DMS53 treated with DMSO at 0.1 percent for 48 hours (cell line): ENCODE results near the gene ETFA.
A peak's percentile ranks its signal among the peaks of the same experiment; 100 is the strongest.

Source experiments
- DNase-seq: peaks from one replicate; lab custom pipeline; 2025; ENCODE audit not compliant: unreplicated experiment; lab: John Stamatoyannopoulos, UW

Gene ETFA

DNA sequence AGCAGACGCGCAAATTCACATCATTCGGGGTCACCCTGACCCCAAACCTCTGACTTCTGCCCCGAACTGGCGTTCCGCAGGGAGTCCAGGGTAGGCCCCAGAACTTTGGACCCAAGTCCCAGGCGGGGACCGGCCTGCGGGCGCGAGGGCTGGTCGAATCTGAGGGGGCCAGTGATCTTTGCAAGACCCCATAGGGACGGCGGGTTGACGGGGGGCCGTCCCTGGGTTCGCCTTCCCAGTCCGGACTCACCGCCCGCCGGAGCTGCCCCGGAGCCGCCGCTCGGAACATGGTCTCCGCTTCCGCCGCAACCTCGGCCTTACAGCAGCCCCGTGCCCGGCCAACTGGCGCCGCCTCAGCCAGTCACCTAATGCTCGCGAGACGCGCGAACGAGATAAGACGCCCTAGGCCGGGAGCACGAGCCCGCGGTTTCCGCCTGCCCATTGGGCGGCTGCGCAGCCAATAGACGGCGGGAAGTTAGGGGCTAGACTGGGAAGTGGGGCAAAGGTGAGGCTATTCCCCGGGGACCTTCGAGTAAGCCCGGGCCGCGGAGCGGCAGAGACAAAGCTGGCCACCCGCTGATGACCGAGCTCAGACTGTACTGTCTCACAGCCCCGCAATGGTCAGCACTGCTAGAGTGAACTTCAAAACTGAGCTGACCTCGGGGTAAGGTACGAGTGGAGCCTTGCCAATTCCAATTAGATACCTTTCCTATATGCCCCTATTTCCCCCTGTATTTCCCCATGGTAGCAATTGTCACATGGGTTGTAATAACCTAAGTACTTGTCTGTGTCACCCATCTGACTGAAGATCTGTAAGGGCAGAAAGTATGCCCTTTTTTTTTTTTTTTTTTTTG, at the start of gene ETFA:
Gene ETFA, minus strand, starts transcription at position 370 of the 854 bp plus-strand sequence. Its CDS starts 81 bp downstream, at position 289.
- peak; percentile 77 for DNase-seq

DNA sequence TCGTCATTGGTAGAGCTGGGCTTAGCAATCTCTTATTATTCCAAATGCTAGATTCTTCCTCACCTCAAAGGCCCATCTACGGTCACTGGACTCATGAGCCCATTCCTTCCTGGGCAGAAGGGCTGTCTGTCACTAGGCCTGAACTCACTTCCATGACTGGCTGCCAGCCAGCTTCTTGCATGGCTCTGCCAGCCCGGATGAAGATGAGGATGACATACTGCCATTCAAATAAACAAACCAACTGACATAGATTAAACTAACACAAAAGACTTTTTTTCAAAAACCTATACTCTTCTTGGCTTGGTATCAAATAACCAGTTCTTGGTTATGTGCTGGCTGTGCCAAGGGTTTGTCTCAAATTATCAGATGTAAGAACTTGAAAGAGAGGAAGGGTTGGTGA, 49.1 kb upstream of the ETFA start:
- no peak for DNase-seq

DNA sequence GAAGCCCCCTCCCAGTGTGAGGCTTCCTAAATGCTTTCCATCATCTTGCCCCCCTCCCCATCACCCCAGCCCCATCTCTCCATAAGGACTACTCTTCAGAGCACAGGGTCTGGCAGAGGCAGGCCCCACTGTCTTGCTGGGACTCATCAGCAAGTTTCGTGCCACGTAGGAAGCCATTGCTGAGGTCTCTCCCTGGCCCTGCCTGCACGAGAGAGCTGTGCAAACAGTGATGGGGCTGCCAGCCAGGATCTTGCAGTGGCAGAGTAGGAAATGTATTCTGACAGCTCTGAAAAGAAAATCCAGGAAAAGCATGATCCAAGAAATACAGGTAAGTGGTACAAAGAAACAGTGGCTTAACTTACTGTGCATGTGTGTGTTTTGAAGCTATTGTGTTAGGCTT, 47.9 kb upstream of the ETFA start:
- DNase-seq, result no peak

DNA sequence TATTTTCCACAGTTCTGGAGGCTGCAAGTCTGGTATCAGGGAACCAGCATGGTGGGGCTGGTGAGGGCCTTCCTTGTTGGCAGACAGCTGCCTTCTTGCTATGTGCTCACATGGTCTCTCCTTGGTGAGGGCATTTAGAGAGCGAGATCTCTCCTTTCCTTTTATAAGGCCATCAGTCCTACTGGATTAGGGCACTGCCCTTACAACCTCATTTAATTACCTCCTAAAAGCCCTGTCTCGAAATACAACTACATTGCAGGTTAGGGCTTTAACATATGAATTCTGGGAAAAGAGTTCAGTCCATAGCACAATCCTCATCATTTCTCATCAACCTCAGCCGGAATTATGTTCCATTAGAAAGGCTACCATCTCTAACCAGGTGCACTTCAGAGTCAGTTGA, 47.2 kb upstream of the ETFA start:
- no peak for DNase-seq

DNA sequence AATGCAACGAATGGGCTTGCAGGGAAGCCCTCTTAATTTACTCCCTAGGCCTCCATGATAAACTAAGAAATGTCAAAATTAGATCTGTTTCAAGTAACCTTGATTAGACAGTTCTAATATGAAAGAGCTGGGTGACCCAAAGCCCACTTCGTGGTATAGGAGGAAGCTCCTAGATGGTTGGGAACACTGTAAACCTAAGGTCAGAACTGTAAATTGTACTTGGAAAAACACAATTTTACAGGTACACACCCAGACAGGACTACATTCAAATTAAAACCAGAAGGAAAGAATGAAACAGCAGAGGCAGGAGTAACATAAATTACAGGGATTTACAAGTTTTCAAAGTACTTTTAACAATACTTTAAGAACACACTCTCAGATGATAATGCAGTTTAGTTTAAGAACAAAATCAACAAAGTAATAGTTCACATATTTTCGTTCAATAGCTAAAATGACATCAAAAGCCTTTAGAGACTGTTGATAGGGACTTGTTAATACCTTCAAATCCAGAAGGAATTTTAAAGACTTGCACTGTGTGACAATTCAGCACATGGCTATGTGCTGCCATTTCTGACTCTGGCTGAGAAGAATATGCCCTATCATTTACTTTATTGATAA, 43.7 kb upstream of the ETFA start:
- no peak for DNase-seq

DNA sequence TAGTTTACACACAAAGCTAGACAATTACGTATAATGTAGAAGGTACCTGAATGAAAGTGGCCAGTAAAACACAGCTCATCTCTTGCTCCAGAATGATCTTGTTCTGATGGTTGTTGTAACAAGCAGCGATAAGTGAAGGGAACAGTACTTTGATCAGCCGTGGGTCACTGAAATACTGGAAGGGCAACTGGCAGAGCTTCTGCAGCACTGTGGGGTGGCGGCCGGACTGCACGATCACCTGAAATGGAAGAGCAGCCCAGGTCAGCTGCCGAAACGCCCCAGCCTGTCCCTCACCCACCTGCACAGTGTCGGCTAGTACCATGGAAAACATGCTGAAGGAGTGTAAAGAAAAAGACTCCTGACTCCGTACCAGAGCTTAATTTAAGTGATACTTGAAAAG, 42.6 kb upstream of the ETFA start:
- no peak for DNase-seq

DNA sequence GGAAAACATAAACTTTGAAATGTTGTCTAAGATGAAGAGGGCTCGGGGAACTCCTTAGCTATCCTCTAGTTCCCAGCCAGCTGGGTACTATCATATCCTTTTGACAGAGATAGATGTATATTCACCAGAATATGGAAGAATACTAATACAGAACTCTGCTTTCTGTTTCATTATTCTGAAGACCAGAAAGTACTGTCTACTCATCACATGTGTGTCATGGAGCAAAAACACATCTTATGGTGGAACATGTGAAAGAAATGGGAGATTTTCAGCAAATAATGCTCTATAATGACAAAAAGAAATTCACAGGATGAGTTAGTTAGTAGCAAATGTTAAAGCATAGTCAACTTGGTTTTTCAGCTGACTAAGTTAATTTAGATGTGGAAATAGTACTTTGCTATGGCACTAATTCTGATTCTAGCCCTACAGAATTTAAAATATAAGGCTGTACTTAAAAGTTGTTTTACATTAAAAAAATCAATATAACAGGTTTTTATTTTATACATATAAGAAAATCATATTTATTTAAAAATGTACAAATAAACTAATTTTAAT, 41.8 kb upstream of the ETFA start:
- DNase-seq, result no peak

DNA sequence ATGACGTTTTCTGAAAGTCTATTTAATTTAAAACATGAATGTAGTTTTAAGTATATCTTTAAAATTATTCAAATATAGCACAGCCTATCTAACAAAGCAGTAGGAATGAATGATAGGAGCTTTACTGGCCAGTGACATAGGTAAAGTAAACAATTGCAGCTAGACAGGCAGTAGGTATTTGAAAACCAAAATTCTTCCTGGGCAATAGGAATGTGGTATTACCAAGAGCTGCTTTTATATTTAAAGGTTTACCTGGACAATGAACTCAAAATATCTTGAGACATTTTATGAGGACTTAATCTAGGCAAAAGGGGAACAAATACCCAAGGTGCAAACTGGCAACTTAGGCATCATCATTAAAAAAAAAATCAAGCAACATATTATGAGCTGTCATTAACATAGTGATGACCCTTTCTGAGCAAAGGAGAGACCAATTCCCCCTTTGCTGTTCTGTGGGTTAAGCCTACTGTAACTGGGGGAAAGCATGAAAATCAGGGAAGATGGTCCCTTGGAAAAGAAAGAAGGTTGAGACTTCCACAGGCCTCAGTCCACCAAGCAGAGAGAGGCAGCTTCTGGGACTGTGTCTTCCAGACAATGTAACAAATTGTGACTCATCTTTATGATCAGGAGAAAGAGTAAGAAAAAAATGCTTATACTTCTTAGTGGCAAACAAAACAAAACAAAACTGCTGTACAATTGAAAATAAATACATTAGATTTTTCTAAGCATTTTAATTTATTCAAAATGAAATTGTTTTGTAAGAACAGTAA, 38.2 kb upstream of the ETFA start:
- no peak for DNase-seq

DNA sequence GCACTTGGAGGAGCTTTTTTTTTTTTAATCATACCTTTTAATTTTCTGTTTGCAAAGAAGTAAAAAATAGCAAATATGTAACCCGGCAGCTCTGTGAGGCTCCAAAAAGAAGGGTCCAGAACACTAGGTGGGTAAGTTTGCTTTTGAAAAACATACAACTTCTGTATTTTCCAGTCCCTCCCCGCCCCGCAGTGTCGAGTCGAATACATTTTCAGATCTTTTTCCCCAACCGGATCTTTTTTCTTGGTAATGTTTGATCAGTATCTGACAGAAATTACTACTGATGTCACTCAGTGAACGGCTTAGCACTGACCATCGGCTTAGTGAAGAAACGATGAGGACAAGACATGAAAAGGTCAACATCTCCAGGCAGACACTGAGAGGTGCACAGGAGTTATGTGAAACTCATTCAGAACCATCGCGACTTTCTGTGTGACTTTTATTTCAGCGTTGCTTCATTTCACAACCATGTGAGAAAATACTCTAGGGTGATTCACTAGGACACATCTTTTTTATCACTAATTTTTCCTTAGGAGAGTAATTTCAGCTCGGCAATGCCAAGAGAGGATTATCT, 36.3 kb upstream of the ETFA start:
- DNase-seq, result no peak

DNA sequence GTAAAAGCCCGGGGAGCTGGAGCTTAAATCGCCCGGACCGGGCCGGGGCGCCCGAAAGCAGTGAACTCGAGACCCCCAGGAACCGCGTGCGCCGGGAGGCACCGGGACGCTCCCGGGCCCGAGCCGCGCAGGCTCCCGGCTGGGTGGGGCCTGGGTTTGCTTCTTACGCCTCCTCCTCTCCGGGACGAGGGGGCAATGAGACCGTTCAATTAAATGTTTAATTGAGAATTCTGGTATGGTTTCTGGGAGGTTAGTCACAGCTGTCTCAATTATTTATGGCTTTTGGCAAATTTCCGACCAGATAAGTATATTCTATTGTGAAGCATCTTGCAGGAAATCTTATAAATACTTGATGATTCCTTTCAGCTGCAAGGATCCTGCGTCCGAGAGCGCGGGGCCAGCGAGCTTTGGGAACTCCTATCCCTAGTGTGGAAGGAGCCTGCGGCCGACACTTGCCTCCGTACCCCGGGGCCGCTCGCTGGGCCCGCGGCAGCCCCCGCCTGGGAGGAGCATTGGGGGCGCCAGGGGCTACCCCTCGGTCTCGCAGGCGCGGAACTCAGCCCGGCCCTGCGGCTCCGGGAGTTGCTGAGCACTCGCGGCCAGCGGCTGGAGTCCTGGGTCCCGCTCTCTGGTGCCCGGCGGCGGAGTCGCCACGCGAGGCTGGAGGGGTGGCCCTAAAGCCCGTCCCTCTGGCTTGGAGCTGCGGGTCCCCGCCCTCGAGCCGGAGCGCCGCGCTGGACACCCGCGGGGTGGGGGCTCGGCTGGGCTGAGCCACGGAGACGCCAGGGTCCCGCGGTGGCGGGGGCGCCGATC, 35.6 kb upstream of the ETFA start:
- DNase-seq, result no peak

DNA sequence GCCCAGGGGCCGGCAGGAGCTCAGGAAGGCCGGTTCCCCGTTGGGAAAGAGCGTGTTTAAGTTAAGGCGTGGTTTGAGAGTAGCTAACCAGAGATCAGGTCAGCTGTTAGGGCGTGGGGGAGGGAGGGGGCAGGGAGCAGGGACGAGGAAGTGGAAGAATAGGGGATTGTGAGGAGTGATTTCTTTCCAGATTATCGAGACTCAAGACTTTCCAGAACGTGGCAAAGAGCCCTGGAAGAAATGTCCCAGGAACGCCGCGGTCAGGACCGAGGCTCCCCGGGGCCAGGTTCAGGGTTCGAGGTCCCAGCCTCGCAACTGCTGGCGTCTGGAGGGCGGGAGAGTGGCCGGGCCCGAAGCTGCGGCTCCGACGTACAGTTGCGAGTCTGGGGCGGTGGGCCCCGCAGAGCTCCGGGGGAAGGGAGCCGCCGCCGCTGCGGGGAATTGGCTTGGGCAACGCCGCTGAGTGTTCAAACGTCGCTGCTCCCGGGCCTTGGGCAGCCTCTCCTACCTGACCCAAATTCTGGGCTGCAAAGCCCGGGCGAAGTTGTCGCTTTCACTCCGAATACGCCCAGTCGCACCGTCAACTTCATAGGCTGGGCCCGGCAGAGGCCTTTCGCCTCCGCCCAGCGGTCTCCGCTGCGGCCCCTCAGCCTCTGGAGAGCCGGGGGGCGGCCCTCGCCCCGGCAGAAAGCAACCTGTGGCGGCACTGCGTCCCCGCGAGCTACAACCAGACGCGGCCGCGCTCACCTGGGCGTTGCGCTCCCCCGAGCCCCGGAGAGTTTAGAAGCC, 34.8 kb upstream of the ETFA start:
- no peak for DNase-seq

DNA sequence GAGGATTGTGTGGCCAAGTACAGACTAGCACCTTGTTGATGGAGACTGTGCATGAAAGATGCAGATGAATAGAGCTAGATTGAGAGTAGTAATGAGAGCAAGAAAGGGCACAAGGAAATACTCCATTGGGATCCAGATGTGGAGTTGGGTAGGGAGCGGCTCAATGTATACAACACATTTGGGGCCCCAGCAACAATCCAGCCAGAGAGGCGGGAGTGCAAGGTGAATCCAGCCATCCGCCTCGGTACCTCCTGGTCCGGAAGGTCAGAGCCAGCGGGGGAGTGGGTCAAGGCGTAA, 34.3 kb upstream of the ETFA start:
- DNase-seq, result no peak

DNA sequence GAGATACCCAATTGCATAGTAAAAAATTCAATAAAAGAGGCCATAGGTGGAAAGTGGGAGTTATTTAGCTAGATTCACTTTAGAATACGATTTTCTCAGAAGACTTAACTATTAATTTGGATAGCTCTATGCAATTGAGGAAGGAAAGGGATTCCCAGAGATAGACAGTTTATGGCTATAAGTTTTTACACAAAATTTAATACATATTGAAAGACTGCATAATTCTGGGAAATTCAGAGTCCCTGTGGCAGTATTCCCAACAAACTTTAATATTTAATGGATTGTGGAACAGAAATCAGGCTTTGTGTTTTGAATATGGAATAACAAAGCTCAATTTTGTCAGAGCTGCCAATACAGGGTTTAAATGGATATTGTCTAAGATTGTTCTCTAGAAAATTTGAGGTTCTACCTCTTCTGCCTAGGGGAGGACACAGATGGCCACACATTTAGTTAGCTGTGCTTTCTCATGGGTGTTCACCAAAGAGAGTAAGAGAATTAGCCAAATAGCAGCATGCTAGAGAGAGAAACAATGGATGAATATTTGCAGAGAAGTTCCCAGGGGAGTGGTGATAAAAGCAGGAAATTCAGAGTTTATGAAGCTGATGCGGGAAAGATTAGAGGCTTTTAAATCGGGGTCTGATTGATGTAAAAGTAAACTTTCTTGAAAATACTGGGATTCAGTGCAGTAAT, 33.8 kb upstream of the ETFA start:
- no peak for DNase-seq

DNA sequence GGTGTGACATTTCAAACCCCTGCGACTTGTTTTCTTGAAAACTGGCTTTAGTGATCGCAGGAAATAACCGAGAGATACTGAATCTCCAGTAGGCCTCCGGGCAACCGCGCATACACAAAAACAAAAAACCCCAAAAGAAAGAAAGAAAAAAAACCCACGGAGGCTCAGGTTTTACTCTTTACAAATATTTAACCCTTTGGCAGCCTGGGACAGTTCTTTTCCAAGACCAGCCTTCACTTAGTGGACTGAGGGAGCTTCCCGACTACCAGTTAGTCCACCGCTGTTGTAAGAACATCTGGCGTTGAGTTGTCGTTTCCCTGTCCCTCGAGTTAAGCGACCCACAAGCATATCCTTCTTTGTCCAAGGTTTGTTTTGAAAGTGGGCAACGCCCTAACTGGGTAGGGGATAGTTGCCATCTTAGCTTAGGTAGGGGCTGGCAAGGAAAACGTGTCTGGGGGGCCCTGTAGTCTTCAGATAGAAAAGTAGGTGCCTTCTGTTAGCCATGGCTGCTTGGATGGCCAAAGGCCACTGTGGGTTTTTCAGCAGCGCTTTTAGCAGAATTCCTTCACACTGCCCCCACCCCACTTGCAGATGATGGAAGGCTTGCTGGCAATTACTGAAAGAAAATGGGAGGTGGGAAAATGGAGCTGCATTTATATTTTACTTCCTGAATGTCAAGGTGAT, 32.2 kb upstream of the ETFA start:
- no peak for DNase-seq

DNA sequence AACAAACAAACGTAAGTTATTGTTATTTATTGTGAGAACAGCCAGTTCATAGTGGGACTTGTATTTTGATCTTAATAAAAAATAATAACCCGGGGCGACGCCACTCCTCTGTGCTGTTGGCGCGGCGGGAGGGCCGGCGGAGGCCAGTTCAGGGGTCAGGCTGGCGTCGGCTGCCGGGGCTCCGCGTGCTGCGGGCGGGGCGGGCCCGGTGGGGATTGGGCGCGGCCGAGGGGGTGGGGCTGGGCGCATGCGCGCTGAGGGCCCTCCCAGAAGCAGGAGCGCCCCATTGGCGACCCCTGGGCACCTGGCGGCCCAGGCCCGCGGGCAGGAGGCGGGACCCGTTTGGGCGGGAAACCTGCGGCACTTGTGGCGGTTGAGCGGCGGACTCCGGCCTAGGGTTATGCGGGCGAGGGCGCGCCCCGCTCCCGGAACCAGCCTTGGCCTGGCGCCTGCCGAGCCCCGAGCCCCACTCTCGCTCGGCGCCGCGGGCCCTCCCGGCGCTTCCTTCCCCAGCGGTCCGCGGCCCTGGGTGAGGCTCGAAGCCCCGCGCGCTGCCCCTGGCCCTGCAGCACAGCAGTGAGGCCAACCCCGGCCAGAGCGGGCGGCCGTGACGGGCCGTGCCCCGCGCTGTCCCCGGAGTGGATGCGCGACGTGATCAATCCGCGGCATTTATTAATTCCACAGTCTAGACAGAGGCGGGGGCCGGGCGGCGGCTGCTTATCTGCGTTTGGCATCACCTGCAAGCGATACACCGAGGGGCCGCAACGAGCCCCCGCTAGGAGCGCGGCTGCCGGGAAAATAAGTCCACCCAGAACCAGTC, 31.3 kb upstream of the ETFA start:
- DNase-seq, result no peak

DNA sequence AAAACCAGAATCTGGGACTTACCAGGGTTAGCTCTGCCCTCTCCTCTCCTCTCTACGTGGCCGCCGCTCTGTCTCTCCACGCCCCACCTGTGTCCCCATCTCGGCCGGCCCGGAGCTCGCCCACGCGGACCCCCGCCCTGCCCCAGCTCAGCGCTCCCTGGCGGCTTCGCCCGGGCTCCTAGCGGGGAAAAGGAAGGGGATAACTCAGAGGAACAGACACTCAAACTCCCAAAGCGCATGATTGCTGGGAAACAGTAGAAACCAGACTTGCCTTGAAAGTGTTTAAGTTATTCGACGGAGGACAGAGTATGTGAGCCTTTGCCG, 30.8 kb upstream of the ETFA start:
- no peak for DNase-seq

DNA sequence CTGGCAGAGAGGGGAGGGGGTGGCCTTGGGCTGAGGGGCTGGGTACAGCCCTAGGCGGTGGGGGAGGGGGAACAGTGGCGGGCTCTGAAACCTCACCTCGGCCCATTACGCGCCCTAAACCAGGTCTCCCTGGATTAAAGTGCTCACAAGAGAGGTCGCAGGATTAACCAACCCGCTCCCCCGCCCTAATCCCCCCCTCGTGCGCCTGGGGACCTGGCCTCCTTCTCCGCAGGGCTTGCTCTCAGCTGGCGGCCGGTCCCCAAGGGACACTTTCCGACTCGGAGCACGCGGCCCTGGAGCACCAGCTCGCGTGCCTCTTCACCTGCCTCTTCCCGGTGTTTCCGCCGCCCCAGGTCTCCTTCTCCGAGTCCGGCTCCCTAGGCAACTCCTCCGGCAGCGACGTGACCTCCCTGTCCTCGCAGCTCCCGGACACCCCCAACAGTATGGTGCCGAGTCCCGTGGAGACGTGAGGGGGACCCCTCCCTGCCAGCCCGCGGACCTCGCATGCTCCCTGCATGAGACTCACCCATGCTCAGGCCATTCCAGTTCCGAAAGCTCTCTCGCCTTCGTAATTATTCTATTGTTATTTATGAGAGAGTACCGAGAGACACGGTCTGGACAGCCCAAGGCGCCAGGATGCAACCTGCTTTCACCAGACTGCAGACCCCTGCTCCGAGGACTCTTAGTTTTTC, 30.2 kb upstream of the ETFA start:
- DNase-seq, result no peak
